Activated CD8-positive, alpha-beta memory T cell treated with anti-CD3 and anti-CD28 coated beads for 24 hours (primary cell): ENCODE measurements around the gene NLGN4X.

Experiments used
- DNase-seq: peaks from one replicate; pipeline ENCODE4 v3.0.0-alpha.2; 2020

The NLGN4X gene

DNA sequence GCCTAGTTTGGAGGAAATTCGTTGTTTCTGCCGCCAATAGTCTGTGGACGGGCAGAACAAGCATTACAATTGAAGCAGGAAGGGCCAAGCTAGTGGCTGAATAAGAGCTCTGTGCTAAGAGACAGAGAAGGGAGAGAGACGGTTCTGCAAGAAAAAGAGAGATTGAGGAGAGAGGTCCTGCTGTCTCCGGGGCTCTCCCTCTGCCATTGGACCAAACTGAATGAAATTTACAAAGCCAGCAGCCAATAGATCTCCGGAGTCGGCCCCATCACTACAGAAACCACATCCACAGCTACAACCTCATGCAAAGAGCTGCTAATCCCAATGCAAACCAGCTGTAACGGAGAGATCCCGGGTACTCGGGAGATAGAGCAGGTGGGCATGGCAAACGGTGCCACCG lies at the start of gene NLGN4X:
Gene NLGN4X, minus strand, starts transcription at position 148 of the 400 bp plus-strand sequence. CDS start 77,401 bp downstream, outside the sequence.
- no peak for DNase-seq

DNA sequence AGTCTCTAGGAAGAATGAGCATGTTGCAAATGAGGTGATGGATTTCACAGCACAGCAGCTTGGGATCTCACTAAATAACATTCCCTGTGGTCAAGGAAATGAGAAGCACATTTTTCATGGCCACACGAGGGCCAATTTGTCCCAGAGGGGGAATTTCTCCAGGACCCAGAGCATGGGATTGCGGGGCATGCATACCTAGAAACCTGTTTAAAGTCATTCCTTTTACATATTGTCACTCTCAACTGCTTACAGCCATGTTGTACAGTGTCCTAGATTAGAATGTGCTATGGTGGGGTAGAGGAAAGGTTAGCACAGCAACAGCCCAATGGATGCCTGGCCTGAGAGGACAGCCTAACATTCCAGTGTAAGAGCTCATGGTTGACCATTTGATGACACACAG lies 37.4 kb upstream of the NLGN4X start:
- no peak for DNase-seq

DNA sequence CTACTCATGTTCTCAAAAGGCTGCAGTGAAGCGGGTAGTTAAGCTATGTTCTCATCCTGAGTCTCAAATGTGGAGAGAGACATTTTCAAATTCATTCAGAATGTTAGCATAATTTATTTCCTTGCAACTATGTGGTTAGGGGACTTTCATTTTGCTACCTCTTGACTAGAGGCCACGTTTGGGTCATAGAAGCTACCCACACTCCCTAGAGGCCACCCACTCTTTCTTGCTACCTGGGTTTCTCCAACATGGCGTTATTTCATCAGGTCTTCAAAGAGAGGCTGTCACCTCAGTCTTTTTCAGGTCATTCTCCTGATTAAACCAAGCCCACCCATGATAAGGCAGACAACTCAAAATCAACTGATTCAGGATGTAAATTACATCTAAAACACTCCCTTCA lies 34.3 kb upstream of the NLGN4X start:
- no peak for DNase-seq

DNA sequence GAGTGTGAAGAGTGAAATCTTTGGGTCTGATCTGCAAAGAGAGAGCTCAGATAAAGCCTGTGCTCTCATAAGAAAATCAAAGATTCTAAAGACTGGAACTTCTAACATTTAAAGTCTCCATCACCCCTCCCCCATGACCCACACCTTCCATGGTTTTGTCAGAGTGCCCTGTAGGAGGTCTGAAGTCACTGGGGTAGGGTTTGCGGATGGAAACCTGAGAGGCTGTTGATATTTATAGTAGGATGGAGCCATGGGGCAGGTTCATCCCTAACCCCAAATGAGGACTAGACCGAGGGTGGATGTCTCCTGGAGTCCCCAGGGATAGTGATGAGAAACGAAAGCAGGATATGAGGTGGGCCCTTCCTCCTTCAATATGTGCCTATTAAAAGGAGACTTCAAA lies 28.4 kb upstream of the NLGN4X start:
- no peak for DNase-seq

- no peak for DNase-seq
Measured at GRCh38 chrX:6244666-6245065, 16.0 kb upstream of the NLGN4X start.

- no peak for DNase-seq
Measured at GRCh38 chrX:6238576-6238975, 9.9 kb upstream of the NLGN4X start.

DNA sequence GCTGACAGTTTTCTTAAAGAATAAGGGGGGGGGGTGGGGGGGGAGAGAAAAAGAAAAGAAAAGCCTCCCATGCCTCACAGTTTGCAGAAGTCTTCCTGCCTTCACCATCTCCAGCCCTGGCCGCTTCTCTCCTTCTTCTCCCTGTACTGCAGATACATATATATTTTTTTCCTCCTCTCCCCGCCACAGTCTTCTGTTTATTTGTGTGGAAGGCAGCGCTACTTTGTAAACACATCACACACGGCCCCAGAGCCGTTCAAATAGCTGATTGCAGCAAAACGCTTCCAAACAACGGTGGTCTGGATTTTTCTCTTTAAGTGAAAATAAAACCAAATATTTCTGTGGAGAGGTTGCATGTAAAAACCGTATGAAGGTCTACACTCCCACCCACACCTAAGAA lies 732 bp downstream of the NLGN4X start:
- no peak for DNase-seq

DNA sequence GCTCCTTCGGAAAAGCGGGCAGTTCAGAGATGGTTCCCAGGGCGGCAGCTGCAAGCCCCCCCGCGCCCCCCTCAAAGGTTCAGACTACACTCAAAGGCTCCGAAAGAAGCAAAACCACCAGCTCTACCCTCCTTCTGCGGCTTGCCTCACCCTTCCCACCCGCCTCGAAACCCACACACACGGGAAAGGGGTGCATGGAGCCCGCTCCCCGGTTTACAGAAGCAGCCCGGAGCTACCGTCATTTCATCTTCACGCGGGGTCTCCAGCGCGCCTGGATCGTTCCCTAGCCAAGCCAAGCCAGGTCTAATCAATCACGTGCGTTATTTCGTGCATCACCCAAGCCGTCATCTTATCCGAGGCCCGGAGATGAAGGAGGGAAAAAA lies 1.2 kb downstream of the NLGN4X start:
- DNase-seq, result no peak

DNA sequence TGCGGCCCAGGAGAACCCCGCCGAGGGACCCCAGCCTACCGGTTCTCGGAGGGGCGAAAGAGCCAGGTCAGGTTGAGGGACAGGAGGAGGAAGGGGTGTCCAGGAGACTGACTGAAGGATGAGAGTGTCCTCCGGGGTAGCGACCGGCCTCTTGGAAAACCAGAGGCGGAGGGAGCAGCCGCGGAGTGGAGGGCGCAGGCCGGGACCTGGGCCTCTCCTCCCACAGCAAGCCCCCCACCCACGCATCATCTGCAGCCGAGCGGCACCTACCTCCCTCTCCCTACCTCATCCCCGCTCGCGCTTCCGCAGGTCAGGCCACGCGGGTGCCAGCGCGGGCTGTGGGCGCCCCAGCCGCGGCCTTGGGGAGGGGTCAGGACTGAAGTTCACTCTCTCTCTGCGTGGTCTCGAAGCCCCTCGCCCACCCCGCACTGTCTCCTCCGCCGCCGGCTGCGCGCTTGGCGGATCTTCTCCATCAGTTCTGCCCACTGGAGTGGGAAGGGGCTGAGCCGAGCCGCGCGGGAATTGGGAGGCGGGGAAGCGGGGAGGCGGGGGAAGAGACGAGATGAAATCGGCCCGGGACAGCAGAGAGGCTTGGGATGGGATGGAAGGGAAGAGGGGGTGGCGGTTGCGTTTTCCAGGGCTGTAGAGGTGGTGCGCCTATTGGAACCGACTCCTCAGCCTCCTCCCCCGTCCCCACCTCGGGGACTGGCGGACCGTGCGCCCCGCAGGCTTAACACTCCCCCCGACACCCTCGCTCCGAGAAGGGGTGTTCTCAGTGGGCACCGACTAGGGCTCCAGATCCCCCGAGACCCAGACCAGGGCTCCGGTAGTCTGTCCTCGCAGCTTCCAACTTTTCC lies 1.8 kb downstream of the NLGN4X start:
- DNase-seq, result no peak

DNA sequence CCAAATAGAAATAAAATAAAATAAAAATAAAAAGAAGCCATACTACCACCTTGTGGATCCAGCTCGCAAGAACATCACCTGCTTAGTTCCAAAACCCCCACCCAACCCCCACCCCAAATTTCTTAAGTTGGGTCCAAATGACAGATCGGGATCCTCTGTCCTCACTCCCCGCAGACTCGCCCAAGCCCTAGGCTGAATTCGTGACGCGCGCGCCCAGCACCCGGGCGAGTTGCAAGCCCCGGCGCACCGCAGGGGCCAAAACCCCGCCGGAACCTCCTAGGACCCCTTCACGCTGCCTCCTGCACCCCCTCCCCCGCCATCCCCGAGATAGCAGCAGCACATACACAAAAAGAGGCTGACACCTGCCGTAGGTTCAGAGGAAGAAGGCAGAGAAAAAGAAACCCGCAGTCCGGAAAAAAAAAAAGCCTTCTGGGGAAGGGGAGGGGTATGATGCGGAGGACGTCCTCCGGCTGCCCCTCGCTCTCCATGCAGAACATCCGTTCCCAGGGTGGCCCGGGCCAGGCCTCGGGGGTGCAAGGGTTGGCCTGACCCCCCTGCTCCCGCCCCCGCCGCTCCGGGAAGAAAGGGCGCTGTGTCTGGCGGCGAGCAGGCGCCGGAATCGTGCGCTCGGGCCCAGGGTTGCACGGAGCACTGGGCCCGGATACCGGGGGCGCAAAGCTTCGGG lies 2.6 kb downstream of the NLGN4X start:
- no peak for DNase-seq

DNA sequence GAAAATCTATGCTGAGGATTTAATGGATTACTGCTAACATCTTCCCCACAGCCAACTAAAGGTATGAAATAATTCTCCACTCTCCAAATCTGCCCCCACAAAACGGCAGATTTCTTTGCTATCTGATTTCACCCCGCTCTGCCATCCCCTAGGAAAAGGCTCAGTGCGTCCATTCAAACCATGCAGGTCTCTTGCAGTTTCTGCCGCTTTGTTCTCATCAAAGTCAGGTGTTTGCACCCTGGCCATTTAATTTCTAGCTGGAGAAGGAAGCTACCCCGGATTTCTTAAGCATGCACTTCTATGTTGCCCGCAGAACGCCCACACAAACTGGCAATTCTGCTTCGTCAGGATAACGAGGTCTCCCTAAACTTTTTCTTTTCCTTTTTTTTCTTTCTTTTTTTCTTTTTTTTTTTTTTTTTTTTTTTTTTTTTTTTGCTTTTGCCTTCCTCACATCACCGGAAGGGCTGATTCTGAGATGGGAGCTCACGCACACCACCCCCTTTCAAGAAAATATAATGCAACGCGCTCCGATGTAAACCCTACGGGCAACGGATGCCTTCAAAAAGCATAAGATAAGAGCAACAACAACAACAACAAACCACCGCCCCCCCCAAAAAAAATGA lies 3.3 kb downstream of the NLGN4X start:
- no peak for DNase-seq

DNA sequence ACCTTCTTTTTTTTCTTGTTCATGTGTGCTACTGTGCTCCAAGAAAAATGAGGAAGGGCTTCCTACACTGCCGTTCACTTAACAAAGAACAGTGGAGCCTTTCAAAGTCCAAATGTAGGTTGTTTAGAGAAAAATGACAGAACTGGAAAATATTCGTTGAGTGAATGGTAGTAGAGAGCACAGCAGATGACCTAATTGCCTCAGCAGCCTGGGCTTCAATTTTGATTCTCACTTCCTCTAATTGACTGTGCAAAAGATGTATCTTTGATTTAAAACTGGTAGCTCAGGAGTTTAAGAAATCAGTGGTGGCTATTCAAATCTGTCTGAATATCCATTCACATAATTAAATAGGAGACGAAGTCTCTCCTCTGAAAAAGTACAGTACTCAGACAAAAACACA lies 5.2 kb downstream of the NLGN4X start:
- DNase-seq, result no peak

- no peak for DNase-seq
Measured at GRCh38 chrX:6210230-6210629, 18.4 kb downstream of the NLGN4X start.

DNA sequence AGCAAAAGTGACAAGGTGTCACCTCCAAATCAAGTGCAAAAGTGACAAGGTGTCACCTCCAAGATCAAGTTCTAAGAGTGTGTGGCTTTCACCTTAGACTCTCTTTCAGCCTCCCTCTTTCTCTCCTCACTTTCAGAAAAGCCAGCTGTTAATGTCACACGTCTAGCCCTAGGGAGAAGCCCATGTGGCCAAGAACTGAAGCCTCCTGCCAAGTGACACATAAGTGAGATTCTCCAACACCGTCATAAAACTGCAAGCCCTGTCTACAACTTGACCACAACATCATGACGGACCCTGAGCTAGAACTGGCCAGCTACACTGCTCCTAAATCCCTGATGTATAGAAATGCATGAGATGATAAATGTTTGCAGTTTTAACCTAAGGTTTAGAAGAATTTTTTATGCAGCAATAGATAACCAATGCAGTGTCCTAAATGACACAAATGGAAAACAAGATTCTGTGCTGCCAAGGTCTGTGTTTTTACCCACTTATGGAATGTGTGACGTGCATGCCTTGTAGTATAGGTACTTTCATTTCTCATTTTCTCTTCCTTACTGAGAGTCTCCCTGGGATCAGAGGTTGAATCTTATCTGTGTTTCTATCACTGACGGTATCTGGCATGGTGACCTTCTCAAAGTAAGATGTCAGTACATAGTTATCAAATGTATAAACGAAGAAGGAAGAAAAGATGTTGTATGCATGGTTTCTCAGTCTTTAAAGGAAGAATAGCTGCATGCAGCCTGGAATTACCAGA lies 25.0 kb downstream of the NLGN4X start:
- DNase-seq, result no peak

GRCh38 chrX:6199486-6199885 lies 29.2 kb downstream of the NLGN4X start:
- DNase-seq, result no peak

DNA sequence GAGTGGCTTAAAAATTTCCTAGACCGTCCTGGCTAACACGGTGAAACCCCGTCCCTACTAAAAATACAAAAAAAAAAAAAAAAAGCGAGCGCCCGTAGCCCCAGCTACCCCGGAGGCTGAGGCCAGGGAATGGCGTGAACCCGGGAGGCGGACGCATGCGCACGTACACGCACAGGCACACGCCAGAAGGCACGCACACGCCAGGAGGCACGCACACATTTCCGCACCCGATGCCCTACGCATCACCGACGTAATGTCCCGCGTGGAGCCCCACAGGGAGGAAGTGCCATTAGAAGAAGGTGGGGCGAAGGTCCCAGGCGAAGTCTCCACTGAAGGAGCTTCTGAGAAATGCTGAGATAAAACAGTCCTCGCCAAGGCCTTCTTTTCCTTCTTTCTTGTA lies 41.4 kb downstream of the NLGN4X start:
- no peak for DNase-seq

GRCh38 chrX:6184900-6185515 lies 43.7 kb downstream of the NLGN4X start:
- DNase-seq, result no peak

- no peak for DNase-seq
Measured at GRCh38 chrX:6175914-6176313, 52.8 kb downstream of the NLGN4X start.

- no peak for DNase-seq
Measured at GRCh38 chrX:6170424-6170823, 58.2 kb downstream of the NLGN4X start.

GRCh38 chrX:6169407-6169806 lies 59.3 kb downstream of the NLGN4X start:
- DNase-seq, result no peak

DNA sequence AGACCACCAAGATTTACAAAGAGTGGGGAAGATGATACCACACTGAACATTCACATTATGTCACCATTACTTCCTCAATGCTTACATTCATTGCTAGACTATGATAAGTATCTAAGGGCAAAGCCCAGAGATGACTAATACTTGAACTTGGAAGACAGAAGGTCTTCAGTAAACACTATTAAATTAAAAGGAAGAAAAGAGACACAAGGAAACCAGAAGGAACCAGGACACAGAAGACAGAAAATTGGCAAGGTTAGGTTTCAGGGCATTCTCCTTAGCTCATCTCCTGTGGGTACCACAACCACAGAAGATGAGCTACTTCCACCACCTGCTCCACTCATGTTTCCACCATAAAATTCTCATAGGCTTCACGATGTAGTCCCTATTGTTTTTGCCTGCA lies 64.9 kb downstream of the NLGN4X start:
- no peak for DNase-seq

DNA sequence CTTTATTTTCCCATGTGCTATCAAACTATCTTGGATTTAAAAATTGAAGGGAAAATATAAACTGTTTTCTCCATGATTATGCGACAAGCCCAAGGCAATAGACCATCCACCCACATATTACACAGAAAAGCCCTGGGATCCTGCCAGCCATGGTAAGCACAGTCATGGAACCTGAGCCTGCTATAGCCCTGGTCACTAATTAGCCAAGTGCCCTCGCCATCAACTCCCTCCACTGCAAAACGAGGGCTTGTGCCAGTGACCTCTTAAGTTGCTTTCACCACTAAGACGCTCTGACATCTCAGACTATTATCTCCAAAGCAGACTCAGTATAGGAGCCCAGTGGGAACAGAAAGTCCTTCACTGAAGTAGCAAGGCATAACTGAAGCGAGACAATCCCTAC lies 69.2 kb downstream of the NLGN4X start:
- no peak for DNase-seq

GRCh38 chrX:6151971-6152370 lies 76.7 kb downstream of the NLGN4X start:
- no peak for DNase-seq
